22Rv1 (cell line): ENCODE data around the gene SCN5A.

Experiments used
- H3K27ac ChIP-seq: fragments of 450-650 bp; 2 replicates; pipeline ENCODE4 v1.5.1; 2017
- CTCF ChIP-seq: fragments of 450-650 bp; IDR thresholded peaks from 2 replicates; pipeline ENCODE4 v1.5.1; 2017; ENCODE audit warnings: mild to moderate bottlenecking
- ZFX ChIP-seq: fragments of 450-650 bp; IDR thresholded peaks from 2 replicates; pipeline ENCODE4 v1.6.1; 2017; ENCODE audit warnings: antibody characterized with exemption, borderline replicate concordance

Gene SCN5A

GRCh38 chr3:38583688-38584087 is 65.8 kb downstream of the SCN5A start:
- H3K27ac ChIP-seq, result no peak overlapping the region
- no peak for TF ChIP-seq ZFX
- TF ChIP-seq CTCF, result no peak

- TF ChIP-seq ZFX (no peak), CTCF (no peak)
- no peak overlapping the region for H3K27ac ChIP-seq
Measured at GRCh38 chr3:38582941-38583645, 66.4 kb downstream of the SCN5A start.

GRCh38 chr3:38582316-38582715 is 67.2 kb downstream of the SCN5A start:
- TF ChIP-seq CTCF (no peak), ZFX (no peak)
- no peak overlapping the region for H3K27ac ChIP-seq

GRCh38 chr3:38581774-38582173 is 67.7 kb downstream of the SCN5A start:
- no peak for TF ChIP-seq ZFX
- no peak for TF ChIP-seq CTCF
- H3K27ac ChIP-seq, result no peak overlapping the region

- no peak for TF ChIP-seq CTCF
- no peak for TF ChIP-seq ZFX
- no peak overlapping the region for H3K27ac ChIP-seq
Measured at GRCh38 chr3:38580450-38581382, 68.8 kb downstream of the SCN5A start.

- no peak for TF ChIP-seq ZFX
- no peak overlapping the region for H3K27ac ChIP-seq
Measured at GRCh38 chr3:38579551-38580449, 69.7 kb downstream of the SCN5A start.

- no peak overlapping the region for H3K27ac ChIP-seq
- TF ChIP-seq ZFX, result no peak
- TF ChIP-seq CTCF, result no peak
Measured at GRCh38 chr3:38579141-38579540, 70.3 kb downstream of the SCN5A start.
